ENCODE measurements around the gene SPEG. TPM values are rescaled to one million over a fixed set of nuclear protein-coding genes. Genes with fewer than 3 reads are reported as not detected.
A peak's percentile ranks its signal among the peaks of the same experiment; 100 is the strongest.

The SPEG gene
- total and polyA plus RNA-seq, 2 of the 13 experiments (the other 11 are each of a cell fraction or from before 2014, with no cell fraction given) = 0.18 to 0.24 TPM

- TF ChIP-seq, protein P1, sequence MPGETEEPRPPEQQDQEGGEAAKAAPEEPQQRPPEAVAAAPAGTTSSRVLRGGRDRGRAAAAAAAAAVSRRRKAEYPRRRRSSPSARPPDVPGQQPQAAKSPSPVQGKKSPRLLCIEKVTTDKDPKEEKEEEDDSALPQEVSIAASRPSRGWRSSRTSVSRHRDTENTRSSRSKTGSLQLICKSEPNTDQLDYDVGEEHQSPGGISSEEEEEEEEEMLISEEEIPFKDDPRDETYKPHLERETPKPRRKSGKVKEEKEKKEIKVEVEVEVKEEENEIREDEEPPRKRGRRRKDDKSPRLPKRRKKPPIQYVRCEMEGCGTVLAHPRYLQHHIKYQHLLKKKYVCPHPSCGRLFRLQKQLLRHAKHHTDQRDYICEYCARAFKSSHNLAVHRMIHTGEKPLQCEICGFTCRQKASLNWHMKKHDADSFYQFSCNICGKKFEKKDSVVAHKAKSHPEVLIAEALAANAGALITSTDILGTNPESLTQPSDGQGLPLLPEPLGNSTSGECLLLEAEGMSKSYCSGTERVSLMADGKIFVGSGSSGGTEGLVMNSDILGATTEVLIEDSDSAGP (CRISPR knock-in tag; IDR thresholded peaks at IDR 0.05; ENCODE audit: borderline replicate concordance) = peak; percentile 94
- no peak for TF ChIP-seq NCOA1 (CRISPR knock-in tag; IDR thresholded peaks at IDR 0.05)
- TF ChIP-seq, protein P2, sequence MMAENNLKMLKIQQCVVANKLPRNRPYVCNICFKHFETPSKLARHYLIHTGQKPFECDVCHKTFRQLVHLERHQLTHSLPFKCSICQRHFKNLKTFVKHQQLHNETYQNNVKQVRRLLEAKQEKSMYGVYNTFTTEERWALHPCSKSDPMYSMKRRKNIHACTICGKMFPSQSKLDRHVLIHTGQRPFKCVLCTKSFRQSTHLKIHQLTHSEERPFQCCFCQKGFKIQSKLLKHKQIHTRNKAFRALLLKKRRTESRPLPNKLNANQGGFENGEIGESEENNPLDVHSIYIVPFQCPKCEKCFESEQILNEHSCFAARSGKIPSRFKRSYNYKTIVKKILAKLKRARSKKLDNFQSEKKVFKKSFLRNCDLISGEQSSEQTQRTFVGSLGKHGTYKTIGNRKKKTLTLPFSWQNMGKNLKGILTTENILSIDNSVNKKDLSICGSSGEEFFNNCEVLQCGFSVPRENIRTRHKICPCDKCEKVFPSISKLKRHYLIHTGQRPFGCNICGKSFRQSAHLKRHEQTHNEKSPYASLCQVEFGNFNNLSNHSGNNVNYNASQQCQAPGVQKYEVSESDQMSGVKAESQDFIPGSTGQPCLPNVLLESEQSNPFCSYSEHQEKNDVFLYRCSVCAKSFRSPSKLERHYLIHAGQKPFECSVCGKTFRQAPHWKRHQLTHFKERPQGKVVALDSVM (CRISPR knock-in tag; IDR thresholded peaks at IDR 0.05) = peak; percentile 36; the same call in 1 of the 2 replicates
- TF ChIP-seq ZNF543 (CRISPR knock-in tag; IDR thresholded peaks at IDR 0.05) = peak; percentile 91
- TF ChIP-seq TRIM24 (CRISPR knock-in tag; IDR thresholded peaks at IDR 0.05) = no peak
- peak; percentile 89; the same call in 1 of the 2 replicates for TF ChIP-seq ZNF232 (CRISPR knock-in tag; IDR thresholded peaks at IDR 0.05; ENCODE audit: borderline replicate concordance)
- TF ChIP-seq KDM2A (CRISPR knock-in tag; IDR thresholded peaks at IDR 0.05; ENCODE audit: borderline replicate concordance, low read depth) = peak; percentile 91
- peak; percentile 75 for TF ChIP-seq ZNF317 (CRISPR knock-in tag; IDR thresholded peaks at IDR 0.05)
- TF ChIP-seq PITX1 (CRISPR knock-in tag; IDR thresholded peaks at IDR 0.05) = peak; percentile 61; the same call in 1 of the 2 replicates
- peak; percentile 85; the same call in 1 of the 2 replicates for TF ChIP-seq CBX5 (CRISPR knock-in tag; IDR thresholded peaks at IDR 0.05; ENCODE audit: borderline replicate concordance)
- TF ChIP-seq REST (IDR thresholded peaks at IDR 0.05; ENCODE audit: borderline replicate concordance in 1 of 2, low read depth in 1 of 2, low read length in 2 of 2) = no peak
- TF ChIP-seq ZNF772 (CRISPR knock-in tag; IDR thresholded peaks at IDR 0.05) = peak; percentile 96; the same call in 1 of the 2 replicates
- TF ChIP-seq ZNF75D (CRISPR knock-in tag; IDR thresholded peaks at IDR 0.05; ENCODE audit: borderline replicate concordance) = no peak
- no peak for TF ChIP-seq ZNF550 (CRISPR knock-in tag; IDR thresholded peaks at IDR 0.05; ENCODE audit: borderline replicate concordance)
- peak; percentile 57 for TF ChIP-seq SKI (IDR thresholded peaks at IDR 0.05; ENCODE audit: partially characterized antibody)
- TF ChIP-seq ELF1 (CRISPR knock-in tag; IDR thresholded peaks at IDR 0.05) = peak; percentile 85
- TF ChIP-seq ZSCAN25 (CRISPR knock-in tag; IDR thresholded peaks at IDR 0.05) = no peak
- no peak for TF ChIP-seq KLF11 (CRISPR knock-in tag; IDR thresholded peaks at IDR 0.05)
- no peak for TF ChIP-seq TEAD2 (CRISPR knock-in tag; IDR thresholded peaks at IDR 0.05)
- 0 out of 2 replicates have a peak, but pooled peaks have one; percentile 28 for TF ChIP-seq GPN1 (CRISPR knock-in tag; IDR thresholded peaks at IDR 0.05; ENCODE audit: borderline replicate concordance)
- no peak for TF ChIP-seq ZFP1 (CRISPR knock-in tag; IDR thresholded peaks at IDR 0.05)
- peak; percentile 63; the same call in 1 of the 2 replicates for TF ChIP-seq KAT8 (CRISPR knock-in tag; IDR thresholded peaks at IDR 0.05)
- peak; percentile 76 for TF ChIP-seq THAP11 (CRISPR knock-in tag; IDR thresholded peaks at IDR 0.05)
- no peak for TF ChIP-seq ZNF841 (CRISPR knock-in tag; IDR thresholded peaks at IDR 0.05; ENCODE audit: borderline replicate concordance)
- TF ChIP-seq ZNF564 (CRISPR knock-in tag; IDR thresholded peaks at IDR 0.05) = peak; percentile 21; the same call in 1 of the 2 replicates
Measured at GRCh38 chr2:219541611-219542180, 107.1 kb downstream of the SPEG start (continued).
